Stimulated activated CD8-positive, alpha-beta memory T cell treated with anti-CD3 and anti-CD28 coated beads, Interleukin-4, amount 100 ng/mL, for 48 hours (primary cell): ENCODE results near the gene TMEM259.
A peak's percentile ranks its signal among the peaks of the same experiment; 100 is the strongest.

ENCODE experiments used
- DNase-seq: peaks from one replicate; pipeline ENCODE4 v3.0.0-alpha.2; 2020

TMEM259 gene

GRCh38 chr19:1000591-1001537, 20.1 kb downstream of the TMEM259 start:
- no peak for DNase-seq

GRCh38 chr19:1000095-1000494, 20.8 kb downstream of the TMEM259 start, which contains the start of gene GRIN3B:
TSS of gene GRIN3B (plus strand) at chr19:1000419. CDS start at chr19:1000438, 19 bp downstream.
- peak; percentile 81 for DNase-seq

- no peak for DNase-seq
Observed at GRCh38 chr19:999379-999719, 21.6 kb downstream of the TMEM259 start.

GRCh38 chr19:998064-998463, 22.9 kb downstream of the TMEM259 start:
- DNase-seq = no peak

- DNase-seq = peak; percentile 76
Observed at GRCh38 chr19:996051-996838, 24.7 kb downstream of the TMEM259 start.

- no peak for DNase-seq
Observed at GRCh38 chr19:995051-995827, 25.7 kb downstream of the TMEM259 start.

- no peak for DNase-seq
Observed at GRCh38 chr19:994516-994915, 26.4 kb downstream of the TMEM259 start.

- DNase-seq = no peak
Observed at GRCh38 chr19:993831-994393, 27.0 kb downstream of the TMEM259 start.

GRCh38 chr19:993361-993830, 27.5 kb downstream of the TMEM259 start:
- DNase-seq = no peak

GRCh38 chr19:992670-993055, 28.3 kb downstream of the TMEM259 start:
- DNase-seq = no peak

- no peak for DNase-seq
Observed at GRCh38 chr19:991932-992669, 28.8 kb downstream of the TMEM259 start.

GRCh38 chr19:991174-991931, 29.6 kb downstream of the TMEM259 start:
- peak; percentile 87 for DNase-seq

GRCh38 chr19:990746-991145, 30.2 kb downstream of the TMEM259 start:
- no peak for DNase-seq

GRCh38 chr19:990119-990571, 30.8 kb downstream of the TMEM259 start:
- no peak for DNase-seq

- no peak for DNase-seq
Observed at GRCh38 chr19:989381-990081, 31.4 kb downstream of the TMEM259 start.

GRCh38 chr19:988510-988909, 32.4 kb downstream of the TMEM259 start:
- no peak for DNase-seq

GRCh38 chr19:988081-988480, 32.8 kb downstream of the TMEM259 start:
- no peak for DNase-seq

- no peak for DNase-seq
Observed at GRCh38 chr19:986083-986482, 34.8 kb downstream of the TMEM259 start.

GRCh38 chr19:984165-984967, 36.6 kb downstream of the TMEM259 start, which contains the start of gene WDR18:
TSS of gene WDR18 (plus strand) at chr19:984345. CDS start at chr19:984354, 9 bp downstream.
- DNase-seq = peak; percentile 96
